Stimulated activated CD8-positive, alpha-beta memory T cell treated with anti-CD3 and anti-CD28 coated beads, Interleukin-2, amount 100 ng/mL, for 1 hour (primary cell): Measurements from ENCODE around the gene NFATC2.

Experiments used
- DNase-seq, 2 donors: peaks; one replicate each; pipeline ENCODE4 v3.0.0-alpha.2; 2020; ENCODE audit warnings: low read depth in 2 of 2

Gene NFATC2

DNA sequence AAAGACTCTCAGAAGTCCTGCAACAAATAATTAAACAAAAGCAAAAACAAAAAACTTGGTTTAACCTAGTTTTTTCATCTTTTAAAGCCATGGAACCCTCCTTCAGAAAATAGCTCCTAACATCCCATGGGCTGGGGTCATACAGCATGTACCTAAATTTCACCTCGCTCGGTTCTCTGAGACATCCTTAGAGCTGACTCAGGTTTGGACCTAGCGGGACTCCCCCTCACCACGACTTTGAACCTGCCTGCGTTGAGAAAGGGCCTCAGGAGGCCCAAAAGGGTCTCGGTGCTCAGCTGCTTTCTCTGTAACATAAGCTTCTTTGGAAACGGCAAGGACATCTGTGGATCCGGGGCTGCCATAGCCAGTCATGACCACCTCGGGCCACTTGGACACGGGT lies 112.8 kb downstream of the NFATC2 start:
- no peak for DNase-seq

GRCh38 chr20:51429144-51429482 lies 113.4 kb downstream of the NFATC2 start:
- no peak for DNase-seq

- no peak for DNase-seq
Observed at GRCh38 chr20:51428401-51429143, 113.9 kb downstream of the NFATC2 start.

GRCh38 chr20:51427651-51428291 lies 114.7 kb downstream of the NFATC2 start:
- DNase-seq, result no peak

- no peak for DNase-seq
Observed at GRCh38 chr20:51426718-51427650, 115.5 kb downstream of the NFATC2 start.

GRCh38 chr20:51425347-51426106 lies 117.0 kb downstream of the NFATC2 start:
- no peak for DNase-seq

DNA sequence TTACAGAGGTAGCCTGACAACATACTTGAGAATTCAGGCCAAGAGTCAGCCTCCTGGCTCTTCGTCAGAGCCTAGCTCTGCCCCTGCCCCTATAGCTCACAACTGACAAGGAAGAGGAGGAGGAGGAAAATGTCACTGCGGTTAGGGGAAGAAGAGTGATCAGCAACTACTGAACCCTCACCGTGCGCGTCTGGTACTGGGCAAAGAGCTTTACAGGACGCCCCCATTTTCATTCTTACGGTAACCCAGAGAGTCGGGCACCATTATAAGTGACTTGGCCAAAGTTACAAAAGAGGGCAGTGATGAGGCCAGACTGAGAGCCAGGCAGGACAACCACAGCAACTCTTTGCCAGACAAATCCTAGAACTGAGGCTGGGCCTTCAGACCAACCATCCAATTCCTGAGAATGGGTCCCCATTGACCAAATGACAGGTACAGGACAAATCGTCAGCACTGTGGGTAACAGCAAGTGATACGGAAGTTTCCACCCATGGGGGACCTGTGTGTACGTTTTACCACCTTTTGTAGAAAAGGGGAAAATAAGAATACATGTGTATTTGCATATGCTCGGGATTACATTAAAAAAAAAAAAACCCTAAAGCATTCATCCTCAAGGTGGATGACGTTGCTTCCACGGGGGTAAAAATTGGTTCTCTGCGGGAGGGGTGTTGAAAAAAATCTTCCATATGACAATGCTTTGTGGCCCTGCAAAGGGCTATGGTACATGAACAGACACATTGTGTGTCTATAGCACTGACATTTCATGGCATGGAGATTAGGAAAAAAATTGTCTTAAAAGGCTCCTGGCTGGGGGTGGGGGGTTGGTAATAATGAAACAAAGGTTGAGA lies 118.0 kb downstream of the NFATC2 start:
- DNase-seq, result no peak

DNA sequence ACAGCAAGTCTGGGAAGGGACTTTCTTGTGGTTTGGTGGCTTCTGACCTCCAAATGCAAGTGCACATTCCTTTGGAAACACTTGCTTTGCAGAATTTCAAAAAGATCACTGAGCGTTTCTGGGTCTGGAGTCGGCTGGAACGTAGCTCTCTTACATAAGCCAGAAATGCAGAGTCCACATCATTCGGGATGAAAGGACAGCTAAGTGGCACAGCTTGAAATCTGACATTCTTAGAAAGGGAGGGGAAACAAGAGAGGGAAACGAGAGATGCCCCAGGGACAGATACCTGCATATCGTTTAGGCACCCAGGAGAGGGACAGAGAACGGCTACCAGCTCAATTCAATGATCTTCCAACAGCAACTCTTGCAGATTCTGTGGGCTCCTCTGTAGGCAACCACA lies 118.7 kb downstream of the NFATC2 start:
- no peak for DNase-seq

- no peak for DNase-seq
Observed at GRCh38 chr20:51423290-51423667, 119.2 kb downstream of the NFATC2 start.

- DNase-seq, result no peak
Observed at GRCh38 chr20:51422514-51423289, 119.8 kb downstream of the NFATC2 start.

DNA sequence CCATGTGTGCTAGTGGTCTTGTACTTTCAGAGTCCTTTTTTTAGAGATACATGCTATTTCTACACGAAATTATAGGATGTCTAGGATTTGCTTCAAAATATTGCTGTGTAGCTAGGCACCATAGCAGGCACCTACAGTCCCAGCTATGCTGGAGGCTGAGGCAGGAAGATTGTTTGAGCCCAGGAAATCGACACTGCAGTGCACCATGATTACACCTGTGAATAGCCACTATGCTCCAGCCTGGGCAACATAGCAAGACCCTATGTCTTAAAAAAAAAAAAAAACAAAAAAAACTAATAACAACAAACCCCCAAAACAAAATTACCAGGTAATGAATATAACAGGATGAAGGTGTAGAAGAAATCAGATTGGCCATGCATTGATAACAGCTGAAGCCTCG lies 121.7 kb downstream of the NFATC2 start:
- no peak for DNase-seq

- DNase-seq, result no peak
Observed at GRCh38 chr20:51420111-51420510, 122.4 kb downstream of the NFATC2 start.

DNA sequence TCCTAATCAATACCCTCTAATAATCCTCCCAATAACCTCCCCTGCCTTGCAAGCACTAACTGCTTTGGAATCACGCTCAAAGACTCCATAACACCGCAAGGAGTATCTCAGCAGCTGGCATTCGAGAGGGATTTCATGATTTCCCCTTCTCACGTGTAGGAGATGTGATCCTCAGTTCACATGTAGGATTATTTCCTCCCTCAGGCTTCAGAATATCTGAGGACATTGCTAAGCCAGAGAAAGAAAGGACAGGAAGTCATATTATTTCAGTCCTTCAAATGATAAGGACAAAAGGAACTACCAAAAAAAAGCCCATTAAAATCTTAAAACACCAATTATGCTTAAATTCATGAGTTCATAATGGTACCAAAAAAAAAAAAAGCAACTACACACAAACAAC lies 122.9 kb downstream of the NFATC2 start:
- no peak for DNase-seq

- DNase-seq, result no peak
Observed at GRCh38 chr20:51419231-51419630, 123.3 kb downstream of the NFATC2 start.

DNA sequence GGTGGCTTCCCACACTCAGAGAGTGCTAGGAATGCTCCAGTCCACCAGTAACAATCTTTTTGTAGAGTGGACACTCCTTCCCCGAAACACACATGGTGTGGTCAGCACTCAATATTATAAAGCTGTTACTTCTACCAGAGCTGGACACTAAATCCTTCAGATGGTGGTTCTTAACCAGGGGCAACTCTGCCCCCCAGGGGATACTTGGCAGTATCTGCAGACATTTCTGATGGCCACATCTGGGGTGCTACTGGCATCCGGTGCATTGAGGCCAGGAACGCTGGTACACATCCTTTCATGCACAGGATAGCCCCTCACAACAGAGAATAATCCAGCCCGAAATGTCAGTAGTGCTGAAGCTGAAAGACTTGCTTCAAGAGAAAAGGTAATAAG lies 124.4 kb downstream of the NFATC2 start:
- no peak for DNase-seq

DNA sequence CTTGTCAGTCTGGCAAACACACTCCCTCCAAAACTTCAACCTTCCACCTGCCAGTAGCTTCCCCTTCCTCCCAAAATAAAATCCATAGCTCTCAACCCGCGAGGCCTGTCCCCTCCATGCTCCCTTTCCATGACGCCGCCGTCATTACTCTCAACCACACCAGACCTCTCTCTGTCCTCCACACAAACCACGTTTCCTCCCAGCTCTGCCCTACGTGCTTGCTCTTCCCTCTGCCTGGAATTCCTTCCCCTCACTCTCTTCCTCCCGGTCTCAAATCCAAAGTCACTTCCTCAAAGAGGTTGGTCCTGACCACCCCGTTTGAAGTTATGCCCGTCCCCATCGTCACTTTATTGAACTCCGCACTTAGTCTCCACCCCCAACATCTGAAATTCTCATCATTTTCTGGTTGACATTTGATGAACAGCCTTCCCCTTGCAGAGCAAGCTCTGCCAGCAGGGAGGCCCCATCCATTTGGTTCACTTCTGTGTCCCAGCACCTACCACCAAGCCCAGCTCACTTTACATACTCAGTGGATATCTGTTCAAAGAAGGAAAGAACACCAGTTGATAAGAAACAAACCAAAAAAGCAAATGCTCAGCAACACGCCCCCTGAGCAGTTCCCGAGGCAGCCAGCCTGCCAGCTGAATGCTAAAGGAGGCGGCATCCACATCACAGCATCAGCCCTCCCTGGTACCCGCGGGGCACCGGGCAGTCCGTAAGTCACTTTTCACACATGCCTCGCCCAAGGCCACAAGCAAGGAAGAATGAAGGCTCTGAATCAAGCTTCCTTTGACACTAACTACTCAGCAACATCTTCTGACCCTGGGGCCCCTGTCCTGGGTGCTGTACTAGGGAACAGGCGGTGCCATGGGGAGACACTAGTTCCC lies 125.0 kb downstream of the NFATC2 start:
- no peak for DNase-seq

DNA sequence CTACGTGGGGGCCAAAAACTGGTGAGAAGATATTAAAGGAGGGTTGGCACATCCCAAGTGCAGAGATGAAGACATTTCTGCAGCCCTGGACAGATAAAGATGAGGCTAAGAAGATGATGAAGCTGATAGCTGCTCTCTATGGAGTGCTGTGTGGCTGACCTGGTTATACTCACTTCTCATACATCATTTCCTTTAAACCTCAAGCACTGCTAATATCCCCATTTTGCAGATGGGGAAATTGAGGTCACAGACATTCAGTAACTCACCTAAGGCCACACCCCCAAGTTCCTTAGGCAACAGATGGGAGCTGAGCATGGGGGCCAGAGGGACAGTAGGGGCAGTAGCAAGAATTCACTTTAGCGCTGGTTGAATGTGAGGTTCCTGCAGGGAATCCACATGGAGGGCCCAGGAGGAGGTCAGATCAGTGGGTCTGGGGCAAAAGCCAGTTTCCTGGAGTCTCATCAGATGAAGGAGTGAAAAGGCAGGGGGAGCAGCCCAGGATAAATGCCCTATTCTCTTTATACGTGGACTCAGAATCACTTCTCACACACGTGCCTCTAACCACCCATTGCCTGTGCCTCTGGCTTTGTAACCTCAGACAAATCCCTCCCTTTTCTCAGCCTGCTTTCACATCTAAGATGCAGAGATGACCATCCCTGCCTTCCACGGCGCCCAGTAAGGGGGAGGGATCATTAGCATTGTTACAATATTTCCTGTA lies 125.8 kb downstream of the NFATC2 start:
- DNase-seq, result no peak

DNA sequence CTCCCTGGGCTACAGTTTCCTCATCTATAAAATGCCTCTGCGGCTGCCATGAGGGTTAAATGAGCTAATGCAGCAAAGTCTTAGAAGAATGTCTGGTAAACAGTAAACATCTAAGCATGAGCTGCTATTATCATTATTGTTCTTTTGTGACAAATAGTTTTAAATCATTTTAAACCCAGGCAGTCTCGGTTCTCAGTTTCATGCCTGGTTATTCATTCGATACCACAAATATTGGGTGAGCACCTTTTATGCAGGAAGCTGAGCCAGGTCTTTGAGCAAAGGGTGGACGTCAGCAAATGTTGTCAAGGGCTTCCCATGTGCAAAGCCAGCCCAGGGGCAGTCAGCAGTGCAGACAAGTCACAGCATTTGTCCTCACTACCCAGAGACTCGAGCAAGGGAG lies 128.7 kb downstream of the NFATC2 start:
- DNase-seq, result no peak
